Colonic mucosa (tissue), 4 donors: ENCODE measurements around the gene EPB41L2. TPM values are rescaled to one million over a fixed set of nuclear protein-coding genes. Genes with fewer than 3 reads are reported as not detected.

Experiments
- DNase-seq: peaks from one replicate; pipeline ENCODE4 v3.0.0-alpha.2; 2020
- H3K27ac ChIP-seq: fragments of 200-600 bp; one replicate; pipeline ENCODE4 v1.8.0; 2021
- H3K27me3 ChIP-seq: fragments of 200-600 bp; one replicate; pipeline ENCODE4 v1.8.0; 2021
- H3K36me3 ChIP-seq: fragments of 200-600 bp; one replicate; pipeline ENCODE4 v1.8.0; 2021
- H3K4me1 ChIP-seq: fragments of 200-600 bp; one replicate; pipeline ENCODE4 v1.8.0; 2021; ENCODE audit warnings: mild to moderate bottlenecking
- H3K4me3 ChIP-seq: fragments of 200-600 bp; one replicate; pipeline ENCODE4 v1.8.0; 2021
- H3K9ac ChIP-seq, 2 donors: one replicate each; pipeline ENCODE4 v1.7.0; 2013; ENCODE audit warnings: control low read depth in 2 of 2, low read depth in 2 of 2, low read length in 2 of 2
- H3K9me3 ChIP-seq: fragments of 200-600 bp; one replicate; pipeline ENCODE4 v1.8.0; 2021
- intact Hi-C: fragments of 100-400 bp; cut with DNase I; formaldehyde crosslinking; loops from one replicate; pipeline ENCODE4 v1.14.1; 2022
- total RNA-seq, 2 donors: library from RNA; stranded (reverse); fragmentation: NEBNext Ultra II Directional in 1 of 2; extraction: Animal tissue kit (Norgen Biotek cat#: 25700) in 1 of 2; gene quantifications; one replicate each; pipeline ENCODE4 v1.2.1, GENCODE V29; 2021
- TF ChIP-seq, protein P1 (sequence below): fragments of 200-600 bp; IDR thresholded peaks from one replicate; pipeline ENCODE4 v1.8.0; 2022; ENCODE audit warnings: antibody characterized with exemption, mild to moderate bottlenecking
- donor health status: healthy.
- donor health status: DM: no; HTN: no; CAD: no.
- donor health status: DM: no; HTN: no; CAD: no.

Gene EPB41L2
- total RNA-seq, 2 donors from 2014 or later, result 106 to 113 TPM

DNA sequence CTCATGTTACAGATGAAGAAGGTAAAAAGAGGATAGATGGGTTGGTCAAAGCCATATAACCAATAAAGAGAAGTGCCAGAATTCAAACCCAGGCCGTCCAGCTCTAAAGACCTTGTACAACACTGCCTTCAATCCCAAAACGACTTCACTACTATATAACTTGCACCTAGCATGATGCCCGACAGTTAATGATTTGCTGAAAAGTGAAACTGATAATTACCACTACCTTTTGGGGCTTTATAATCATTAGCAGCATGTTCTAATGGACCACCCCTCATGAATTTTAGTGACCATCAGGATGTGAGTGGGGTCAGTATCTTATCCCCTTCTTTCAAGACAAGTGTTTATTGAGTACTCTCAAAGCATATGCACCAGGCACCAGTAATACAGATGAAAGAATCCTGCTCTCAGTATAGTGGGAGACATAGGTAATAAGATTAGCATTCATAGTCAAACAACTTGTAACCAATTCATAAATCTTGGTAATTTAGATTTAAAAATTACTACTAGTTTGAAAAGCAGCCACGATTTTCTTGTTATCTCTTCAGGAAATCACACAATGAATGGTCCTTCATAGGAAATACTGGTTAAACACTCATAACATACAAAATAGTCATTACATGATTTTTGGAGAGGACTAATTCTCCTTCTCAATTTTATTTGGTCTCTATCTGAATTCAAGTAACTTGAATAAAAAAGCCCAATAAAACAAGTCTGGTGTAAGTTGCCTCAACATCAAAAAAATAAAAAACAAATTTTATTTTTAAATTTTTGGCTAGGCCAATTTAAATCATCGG, 98.0 kb downstream of the EPB41L2 start:
- Histone ChIP-seq H3K4me3 (no peak overlapping the region), H3K36me3 (no peaks in the 10 kb centered on the region), H3K4me1 (no peaks in the 10 kb centered on the region), H3K27me3 (no peaks in the 10 kb centered on the region), H3K9me3 (no peaks in the 10 kb centered on the region), H3K27ac (no peak overlapping the region), H3K9ac (no peak overlapping the region)
- TF ChIP-seq, protein P1, sequence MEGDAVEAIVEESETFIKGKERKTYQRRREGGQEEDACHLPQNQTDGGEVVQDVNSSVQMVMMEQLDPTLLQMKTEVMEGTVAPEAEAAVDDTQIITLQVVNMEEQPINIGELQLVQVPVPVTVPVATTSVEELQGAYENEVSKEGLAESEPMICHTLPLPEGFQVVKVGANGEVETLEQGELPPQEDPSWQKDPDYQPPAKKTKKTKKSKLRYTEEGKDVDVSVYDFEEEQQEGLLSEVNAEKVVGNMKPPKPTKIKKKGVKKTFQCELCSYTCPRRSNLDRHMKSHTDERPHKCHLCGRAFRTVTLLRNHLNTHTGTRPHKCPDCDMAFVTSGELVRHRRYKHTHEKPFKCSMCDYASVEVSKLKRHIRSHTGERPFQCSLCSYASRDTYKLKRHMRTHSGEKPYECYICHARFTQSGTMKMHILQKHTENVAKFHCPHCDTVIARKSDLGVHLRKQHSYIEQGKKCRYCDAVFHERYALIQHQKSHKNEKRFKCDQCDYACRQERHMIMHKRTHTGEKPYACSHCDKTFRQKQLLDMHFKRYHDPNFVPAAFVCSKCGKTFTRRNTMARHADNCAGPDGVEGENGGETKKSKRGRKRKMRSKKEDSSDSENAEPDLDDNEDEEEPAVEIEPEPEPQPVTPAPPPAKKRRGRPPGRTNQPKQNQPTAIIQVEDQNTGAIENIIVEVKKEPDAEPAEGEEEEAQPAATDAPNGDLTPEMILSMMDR, result no peak
- intact Hi-C loops, result no loop called here
- DNase-seq, result no peak

DNA sequence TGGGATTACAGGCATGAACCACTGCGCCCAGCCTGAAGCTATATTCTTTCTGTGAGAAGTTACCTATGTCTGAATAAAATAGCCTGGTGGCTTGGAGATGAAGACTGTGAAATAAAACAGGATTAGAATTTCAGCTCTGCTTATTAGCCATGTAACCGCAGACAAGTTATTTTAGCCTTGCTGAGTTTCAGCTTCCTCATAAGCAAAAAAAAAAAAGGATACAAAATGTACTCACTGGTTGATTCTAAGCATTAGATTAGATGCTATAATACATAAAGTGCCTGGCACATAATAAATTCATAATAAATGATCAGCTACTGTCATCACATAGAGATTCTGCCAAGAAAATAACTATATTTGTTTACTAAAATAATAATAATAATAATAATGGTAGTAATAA, 98.8 kb downstream of the EPB41L2 start:
- Histone ChIP-seq H3K4me3 (no peak overlapping the region), H3K9me3 (no peaks in the 10 kb centered on the region), H3K27ac (no peak overlapping the region), H3K4me1 (no peaks in the 10 kb centered on the region), H3K27me3 (no peaks in the 10 kb centered on the region), H3K36me3 (no peaks in the 10 kb centered on the region), H3K9ac (no peak overlapping the region)
- intact Hi-C loops, result no loop called here
- DNase-seq, result no peak
- TF ChIP-seq, protein P1, result no peak

DNA sequence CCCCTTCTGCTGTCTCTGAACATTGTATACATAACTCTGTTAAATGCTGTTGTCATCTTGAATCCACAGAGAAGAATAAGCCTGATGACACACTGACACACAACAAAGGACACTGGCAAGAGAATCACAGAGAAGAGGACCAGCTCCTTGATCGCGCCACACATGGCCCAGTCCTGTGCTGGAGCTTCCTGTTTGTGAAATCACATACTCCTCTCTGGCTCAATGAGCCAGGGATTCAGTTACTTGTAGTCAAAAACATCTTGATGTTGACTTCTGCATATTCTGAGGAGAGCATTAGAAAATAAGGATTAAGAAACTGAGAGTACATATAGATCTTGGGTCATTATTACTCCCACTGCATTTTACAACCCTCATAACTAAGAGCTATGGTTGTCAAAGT, 100.1 kb downstream of the EPB41L2 start:
- Histone ChIP-seq H3K27me3 (no peaks in the 10 kb centered on the region), H3K9me3 (no peaks in the 10 kb centered on the region), H3K4me1 (no peaks in the 10 kb centered on the region), H3K27ac (no peak overlapping the region), H3K9ac (no peak overlapping the region), H3K4me3 (no peak overlapping the region), H3K36me3 (no peaks in the 10 kb centered on the region)
- intact Hi-C loops, result no loop called here
- no peak for DNase-seq
- TF ChIP-seq, protein P1, result no peak

DNA sequence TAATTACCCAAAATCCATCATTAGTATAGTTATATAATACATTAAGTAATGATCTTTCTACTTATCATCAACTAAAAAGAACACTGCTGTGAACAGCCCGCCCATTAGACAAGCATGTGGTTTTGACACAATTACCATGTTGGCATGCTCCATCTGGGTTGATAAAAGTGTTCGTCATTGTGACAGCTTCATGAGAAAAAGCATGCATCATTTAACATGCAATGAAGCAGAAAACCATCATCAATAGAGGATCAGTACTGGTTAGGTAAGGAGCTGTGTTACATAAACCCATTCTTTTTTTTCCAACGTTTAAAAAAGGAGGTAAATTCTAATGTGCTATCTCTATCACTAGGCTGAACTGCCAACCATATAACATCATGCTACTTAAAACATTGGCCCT, 101.9 kb downstream of the EPB41L2 start:
- intact Hi-C loops, result no loop called here
- H3K4me1 ChIP-seq, result no peaks in the 10 kb centered on the region
- TF ChIP-seq, protein P1, result no peak

DNA sequence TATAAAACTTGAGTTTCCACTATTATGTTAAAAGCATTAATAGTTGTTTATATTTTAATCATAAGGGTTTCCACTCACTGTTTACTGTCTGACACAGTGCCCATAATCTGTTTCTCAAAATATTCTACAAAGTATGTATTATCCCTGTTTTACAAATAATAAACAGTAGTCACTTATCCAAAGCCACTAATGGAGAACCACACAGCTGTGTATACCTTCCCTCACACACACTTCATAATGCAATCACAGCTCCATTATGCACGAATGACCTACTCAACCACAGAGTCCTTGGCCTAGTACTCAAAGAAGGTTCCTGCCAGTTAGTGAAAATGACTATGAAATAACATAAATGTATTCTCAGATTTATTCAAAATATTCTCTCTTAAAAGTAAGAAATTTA, 103.1 kb downstream of the EPB41L2 start:
- DNase-seq, result no peak
- TF ChIP-seq, protein P1, result no peak
- no peak overlapping the region for H3K4me3 ChIP-seq
- no peak overlapping the region for H3K27ac ChIP-seq
- H3K9ac ChIP-seq, result no peak overlapping the region
- no peaks in the 10 kb centered on the region for H3K36me3 ChIP-seq
- no peaks in the 10 kb centered on the region for H3K27me3 ChIP-seq
- H3K4me1 ChIP-seq, result no peaks in the 10 kb centered on the region
- H3K9me3 ChIP-seq, result no peaks in the 10 kb centered on the region
- intact Hi-C loops, result no loop called here

More for the DNA sequence above, 101.9 kb downstream of the EPB41L2 start:
- H3K9me3 ChIP-seq, result no peaks in the 10 kb centered on the region
- no peak for DNase-seq
- H3K36me3 ChIP-seq, result no peaks in the 10 kb centered on the region
- H3K27me3 ChIP-seq, result no peaks in the 10 kb centered on the region
- no peak overlapping the region for H3K9ac ChIP-seq
- H3K27ac ChIP-seq, result no peak overlapping the region
- H3K4me3 ChIP-seq, result no peak overlapping the region
